ENCODE data around the gene DDX10.

GRCh38 chr11:108703916-108704315 is 39.0 kb downstream of the DDX10 start:
- no peak for TF ChIP-seq POLR2AphosphoS5 (IDR thresholded peaks at IDR 0.05; ENCODE audit: low read depth)
- no peak for TF ChIP-seq CTCF (IDR thresholded peaks at IDR 0.05; ENCODE audit: insufficient read depth, low read length)
- TF ChIP-seq REST (IDR thresholded peaks at IDR 0.05; ENCODE audit: insufficient replicate concordance, low read depth) = no peak
- TF ChIP-seq GABPA (IDR thresholded peaks at IDR 0.05; ENCODE audit: low read depth) = no peak

Measured in HL-60 (cell line).